Vagina (tissue), 2 donors: ENCODE data around the gene GPR42. TPM values are rescaled to one million over a fixed set of nuclear protein-coding genes. Genes with fewer than 3 reads are reported as not detected.

Experiments used
- DNase-seq, 2 donors: peaks; one replicate each; pipeline ENCODE4 v3.0.0-alpha.2; 2017; ENCODE audit errors: extremely low spot score in 2 of 2
- H3K27ac ChIP-seq: fragments of 200-600 bp; sonication (generic); one replicate; pipeline ENCODE4 v1.5.1; 2019
- H3K27me3 ChIP-seq: fragments of 200-600 bp; sonication (generic); one replicate; pipeline ENCODE4 v1.5.1; 2019
- H3K36me3 ChIP-seq, 2 donors: fragments of 200-600 bp; sonication (generic); one replicate each; pipeline ENCODE4 v1.5.1; 2017 to 2019
- H3K4me1 ChIP-seq: fragments of 200-600 bp; sonication (generic); one replicate; pipeline ENCODE4 v1.5.1; 2019
- H3K4me3 ChIP-seq, 2 donors: fragments of 200-600 bp; sonication (generic); 1 replicate in 1 of 2; 2 replicates in 1 of 2; pipeline ENCODE4 v1.5.1; 2016 to 2019
- H3K9me3 ChIP-seq: fragments of 200-600 bp; sonication (generic); one replicate; pipeline ENCODE4 v1.5.1; 2019
- CTCF ChIP-seq, 3 experiments: fragments of 450-650 bp in 2 of 3; fragments of 200-600 bp in 1 of 3; sonication (generic) in 1 of 3; IDR thresholded peaks; one replicate each; pipeline ENCODE4 v1.5.1; 2017 to 2019; ENCODE audit warnings: antibody characterized with exemption in 3 of 3, mild to moderate bottlenecking in 2 of 3, moderate library complexity in 2 of 3
- POLR2A ChIP-seq, 2 donors: fragments of 450-650 bp; IDR thresholded peaks; one replicate each; pipeline ENCODE4 v1.6.1; 2017; ENCODE audit warnings: antibody characterized with exemption in 2 of 2, mild to moderate bottlenecking in 2 of 2, moderate library complexity in 2 of 2
- POLR2AphosphoS5 ChIP-seq, 2 donors: sonication (generic); formaldehyde crosslinking; IDR thresholded peaks; one replicate each; pipeline ENCODE4 v1.9.0; 2017; ENCODE audit warnings: antibody characterized with exemption in 2 of 2, mild to moderate bottlenecking in 2 of 2, low read depth in 1 of 2; ENCODE audit not compliant: insufficient read depth in 1 of 2
- intact Hi-C: fragments of 100-400 bp; cut with DNase I; formaldehyde crosslinking; loops from one replicate; pipeline ENCODE4 v1.15.1; 2023
- microRNA-seq: library from miRNA; unstranded; fragments of <30 nt; microRNA quantifications from one replicate; pipeline ENCODE4, GENCODE V29; 2017; ENCODE audit warnings: borderline number of aligned reads, borderline replicate concordance
- small RNA-seq: library from RNA; depleted of rRNA; stranded (forward); fragments of <200 nt; gene quantifications from one replicate; pipeline ENCODE3, GENCODE V24; 2016
- total RNA-seq: library from RNA; depleted of rRNA; stranded (reverse); fragments of >200 nt; gene quantifications from one replicate; pipeline ENCODE4 v1.2.3, GENCODE V29; 2016

The GPR42 gene
- total RNA-seq, 1 donor from 2014 or later = not detected

GRCh38 chr19:35417713-35418534, 47.1 kb downstream of the GPR42 start:
- Histone ChIP-seq H3K4me3 (no peak overlapping the region), H3K27ac (no peak overlapping the region), H3K27me3 (no peaks in the 10 kb centered on the region), H3K4me1 (no peaks in the 10 kb centered on the region), H3K36me3 (no peaks in the 10 kb centered on the region), H3K9me3 (no peaks in the 10 kb centered on the region)
- TF ChIP-seq POLR2A (IDR thresholded peaks at IDR 0.05) (no peak), CTCF (IDR thresholded peaks at IDR 0.05) (no peak), POLR2AphosphoS5 (IDR thresholded peaks at IDR 0.05; ENCODE audit: insufficient read depth in 1 of 2, low read depth in 1 of 2) (no peak)
- intact Hi-C loops = no loop called here
- DNase-seq = no peak

GRCh38 chr19:35419046-35419445, 48.2 kb downstream of the GPR42 start:
- Histone ChIP-seq H3K4me3 (no peak overlapping the region), H3K27me3 (no peaks in the 10 kb centered on the region), H3K4me1 (no peaks in the 10 kb centered on the region), H3K36me3 (no peaks in the 10 kb centered on the region), H3K27ac (no peak overlapping the region), H3K9me3 (no peaks in the 10 kb centered on the region)
- DNase-seq = no peak
- TF ChIP-seq POLR2AphosphoS5 (IDR thresholded peaks at IDR 0.05; ENCODE audit: insufficient read depth in 1 of 2, low read depth in 1 of 2) (no peak), POLR2A (IDR thresholded peaks at IDR 0.05) (no peak)
- intact Hi-C loops = no loop called here

- no peak for DNase-seq
- H3K9me3 ChIP-seq = no peaks in the 10 kb centered on the region
- no peak for TF ChIP-seq CTCF (IDR thresholded peaks at IDR 0.05)
- no peak for TF ChIP-seq POLR2AphosphoS5 (IDR thresholded peaks at IDR 0.05; ENCODE audit: insufficient read depth in 1 of 2, low read depth in 1 of 2)
- no peak for TF ChIP-seq POLR2A (IDR thresholded peaks at IDR 0.05)
- H3K4me1 ChIP-seq = no peaks in the 10 kb centered on the region
- H3K27me3 ChIP-seq = no peaks in the 10 kb centered on the region
- H3K36me3 ChIP-seq = no peaks in the 10 kb centered on the region
- H3K4me3 ChIP-seq = no peak overlapping the region
- H3K27ac ChIP-seq = no peak overlapping the region
- intact Hi-C loops = no loop called here
These were observed 48.9 kb downstream of the GPR42 start for GRCh38 chr19:35419805-35420204.

GRCh38 chr19:35421362-35421761, 50.5 kb downstream of the GPR42 start:
- Histone ChIP-seq H3K27ac (no peak overlapping the region), H3K4me3 (no peak overlapping the region), H3K27me3 (no peaks in the 10 kb centered on the region), H3K4me1 (no peaks in the 10 kb centered on the region), H3K9me3 (no peaks in the 10 kb centered on the region), H3K36me3 (no peaks in the 10 kb centered on the region)
- no peak for TF ChIP-seq POLR2AphosphoS5 (IDR thresholded peaks at IDR 0.05; ENCODE audit: insufficient read depth in 1 of 2, low read depth in 1 of 2)
- no peak for TF ChIP-seq POLR2A (IDR thresholded peaks at IDR 0.05)
- no peak for TF ChIP-seq CTCF (IDR thresholded peaks at IDR 0.05)
- intact Hi-C loops = no loop called here
- DNase-seq = no peak

Small RNA genes lying within 50 kb of the gene (microRNA-seq; reads per million reads assigned to microRNA genes)
- gene MIR5196 = not detected

Small RNA genes lying within 50 kb of the gene (small RNA-seq; reads per million reads assigned to genes)
- not detected for gene RN7SL491P

Other genes starting within 250 kb of the GPR42 start
- 32.9 TPM for gene LGI4, start 236.0 kb upstream of the GPR42 start, total RNA-seq
- gene FXYD1, start 232.2 kb upstream of the GPR42 start, total RNA-seq = 135 TPM
- 3.4 TPM for gene FXYD7, start 227.8 kb upstream of the GPR42 start, total RNA-seq
- 144 TPM for gene FXYD5, start 216.3 kb upstream of the GPR42 start, total RNA-seq
- not detected for gene FAM187B, start 142.3 kb upstream of the GPR42 start, total RNA-seq
- gene LSR, start 122.1 kb upstream of the GPR42 start, total RNA-seq = 32.9 TPM
- gene USF2, start 102.1 kb upstream of the GPR42 start, total RNA-seq = 95.5 TPM
- gene HAMP, start 88.5 kb upstream of the GPR42 start, total RNA-seq = not detected
- gene MAG, start 78.9 kb upstream of the GPR42 start, total RNA-seq = not detected
- 7.6 TPM for gene CD22, start 41.9 kb upstream of the GPR42 start, total RNA-seq
- not detected for gene FFAR1, start 23.2 kb upstream of the GPR42 start, total RNA-seq
- gene FFAR3, start 12.6 kb upstream of the GPR42 start, total RNA-seq = not detected
- not detected for gene FFAR2, start 77.2 kb downstream of the GPR42 start, total RNA-seq
- gene KRTDAP, start 119.4 kb downstream of the GPR42 start, total RNA-seq = 687 TPM
- gene DMKN, start 142.6 kb downstream of the GPR42 start, total RNA-seq = 237 TPM
- gene SBSN, start 157.2 kb downstream of the GPR42 start, total RNA-seq = 162 TPM
- not detected for gene GAPDHS, start 162.4 kb downstream of the GPR42 start, total RNA-seq
- gene TMEM147, start 174.6 kb downstream of the GPR42 start, total RNA-seq = 104 TPM
- gene ATP4A, start 192.6 kb downstream of the GPR42 start, total RNA-seq = not detected
- not detected for gene PMIS2, start 215.1 kb downstream of the GPR42 start, total RNA-seq
- 11.0 TPM for gene HAUS5, start 241.7 kb downstream of the GPR42 start, total RNA-seq